Panc1 (cell line): ENCODE data around the gene KRTAP6-1.

Source experiments
- CTCF ChIP-seq: fragments of 450-650 bp; IDR thresholded peaks from 2 replicates; pipeline ENCODE4 v1.5.1; 2017; ENCODE audit warnings: mild to moderate bottlenecking
- POLR2AphosphoS5 ChIP-seq: IDR thresholded peaks from 2 replicates; pipeline ENCODE4 v1.6.1; 2012; ENCODE audit warnings: mild to moderate bottlenecking, low read depth, low read length, moderate library complexity
- REST ChIP-seq, 2 experiments: IDR thresholded peaks; 2 replicates each; pipeline ENCODE4 v1.6.1; 2011 to 2012; ENCODE audit warnings: low read depth in 2 of 2, control low read depth in 1 of 2, low read length in 1 of 2, mild to moderate bottlenecking in 1 of 2, moderate library complexity in 1 of 2; ENCODE audit not compliant: insufficient read depth in 1 of 2
- TCF7L2 ChIP-seq: IDR thresholded peaks from 2 replicates; pipeline ENCODE4 v1.6.1; 2011; ENCODE audit warnings: mild to moderate bottlenecking, low read depth, low read length, inconsistent platforms

- no peak for TF ChIP-seq CTCF
- TF ChIP-seq POLR2AphosphoS5 = no peak
- no peak for TF ChIP-seq REST (IDR thresholded peaks at IDR 0.05; ENCODE audit: insufficient read depth in 1 of 2, low read depth in 2 of 2, low read length in 1 of 2)
- no peak for TF ChIP-seq TCF7L2
Observed at GRCh38 chr21:30613836-30614235, at the start of gene KRTAP6-1.
